ENCODE measurements around the gene BAHD1. TPM values are rescaled to one million over a fixed set of nuclear protein-coding genes. Genes with fewer than 3 reads are reported as not detected.

BAHD1 gene
- total RNA-seq, 4 donors from 2014 or later = 9.0 to 35.5 (median 26.4) TPM

GRCh38 chr15:40445421-40445922 is 4.7 kb downstream of the BAHD1 start:
- Histone ChIP-seq H3K27me3 (no peaks in the 10 kb centered on the region), H3K4me1 (peaks cover 16 to 52% (median 22%) of the 10 kb centered on the region in 4 donors), H3K9me3 (no peaks in the 10 kb centered on the region), H3K4me3 (no peak overlapping the region), H3K27ac (peak overlapping the region; percentile 2 to 52 (median 26)), H3K36me3 (no peaks in the 10 kb centered on the region)
- whole genome bisulfite sequencing, 2 donors (ENCODE audit: low coverage in 1 of 2) = 17 to 25% methylated on average over 2 to 9 of the region's 9 CpGs
- TF ChIP-seq POLR2AphosphoS5 (IDR thresholded peaks at IDR 0.05) (peak in 1 of 3 donors; percentile 27), EP300 (IDR thresholded peaks at IDR 0.05; ENCODE audit: low read depth) (no peak)
- in situ Hi-C loops (cut with MboI; ENCODE audit: low pct_ligation_motif_present in 1 of 4, low pct_unique_long_range_greater_than_20kb in 1 of 4, low sequenced_read_pairs in 3 of 4) = no loop called here
- intact Hi-C loops (cut with DNase I; ENCODE audit: low total_unique reads) = no loop called here
- peak; percentile 32 for DNase-seq

GRCh38 chr15:40446144-40446543 is 5.4 kb downstream of the BAHD1 start:
- TF ChIP-seq POLR2A (IDR thresholded peaks at IDR 0.05) = no peak
- TF ChIP-seq CTCF (IDR thresholded peaks at IDR 0.05) = no peak
- TF ChIP-seq POLR2AphosphoS5 (IDR thresholded peaks at IDR 0.05) = no peak
- no peak for TF ChIP-seq EP300 (IDR thresholded peaks at IDR 0.05; ENCODE audit: low read depth)
- H3K4me1 ChIP-seq = peaks cover 16 to 57% (median 23%) of the 10 kb centered on the region in 4 donors
- intact Hi-C loops (cut with DNase I; ENCODE audit: low total_unique reads) = no loop called here

GRCh38 chr15:40448354-40448753 is 7.6 kb downstream of the BAHD1 start:
- no peaks in the 10 kb centered on the region for H3K27me3 ChIP-seq
- intact Hi-C loops (cut with DNase I; ENCODE audit: low total_unique reads) = no loop called here
- peak overlapping the region in 1 of 4 donors; percentile 27 for H3K27ac ChIP-seq
- H3K9me3 ChIP-seq = no peaks in the 10 kb centered on the region
- TF ChIP-seq EP300 (IDR thresholded peaks at IDR 0.05; ENCODE audit: low read depth) (no peak), CTCF (IDR thresholded peaks at IDR 0.05) (no peak)
- in situ Hi-C loops (cut with MboI; ENCODE audit: low pct_ligation_motif_present in 1 of 4, low pct_unique_long_range_greater_than_20kb in 1 of 4, low sequenced_read_pairs in 3 of 4) = no loop called here
- peaks cover 18 to 67% (median 34%) of the 10 kb centered on the region in 4 donors for H3K4me1 ChIP-seq
- WGBS, 2 donors (ENCODE audit: low coverage in 1 of 2) = 84 to 86% methylated on average over 4 of the region's 4 CpGs
- DNase-seq = peak; percentile 45
- no peak overlapping the region for H3K4me3 ChIP-seq
- H3K36me3 ChIP-seq = no peaks in the 10 kb centered on the region

More at GRCh38 chr15:40446144-40446543, 5.4 kb downstream of the BAHD1 start:
- Histone ChIP-seq H3K36me3 (no peaks in the 10 kb centered on the region), H3K27me3 (no peaks in the 10 kb centered on the region), H3K9me3 (no peaks in the 10 kb centered on the region), H3K27ac (peak overlapping the region in 2 of 4 donors; percentile 2 to 52), H3K4me3 (no peak overlapping the region)
- no peak for DNase-seq
- 89% methylated on average over 3 of the region's 3 CpGs; no CpG with 5 or more reads in 1 of the 2 donors for WGBS, 2 donors (ENCODE audit: low coverage in 1 of 2)
- in situ Hi-C loops (cut with MboI; ENCODE audit: low pct_ligation_motif_present in 1 of 4, low pct_unique_long_range_greater_than_20kb in 1 of 4, low sequenced_read_pairs in 3 of 4) = no loop called here

- no peaks in the 10 kb centered on the region for H3K9me3 ChIP-seq
- no peak for TF ChIP-seq POLR2A (IDR thresholded peaks at IDR 0.05)
- TF ChIP-seq POLR2AphosphoS5 (IDR thresholded peaks at IDR 0.05) = no peak
- TF ChIP-seq EP300 (IDR thresholded peaks at IDR 0.05; ENCODE audit: low read depth) = no peak
- TF ChIP-seq CTCF (IDR thresholded peaks at IDR 0.05) = no peak
- in situ Hi-C loops (cut with MboI; ENCODE audit: low pct_ligation_motif_present in 1 of 4, low pct_unique_long_range_greater_than_20kb in 1 of 4, low sequenced_read_pairs in 3 of 4) = no loop called here
- H3K4me1 ChIP-seq = peaks cover 22 to 67% (median 39%) of the 10 kb centered on the region in 4 donors
- H3K27me3 ChIP-seq = no peaks in the 10 kb centered on the region
- no peak overlapping the region for H3K27ac ChIP-seq
- no peak overlapping the region for H3K4me3 ChIP-seq
- no peak for DNase-seq
- intact Hi-C loops (cut with DNase I; ENCODE audit: low total_unique reads) = no loop called here
- H3K36me3 ChIP-seq = no peaks in the 10 kb centered on the region
Measured at GRCh38 chr15:40449275-40449674, 8.5 kb downstream of the BAHD1 start.

- Histone ChIP-seq H3K27ac (no peak overlapping the region), H3K27me3 (no peaks in the 10 kb centered on the region), H3K4me1 (peaks cover 29 to 67% (median 41%) of the 10 kb centered on the region in 4 donors), H3K9me3 (no peaks in the 10 kb centered on the region), H3K4me3 (no peak overlapping the region), H3K36me3 (no peaks in the 10 kb centered on the region)
- intact Hi-C loops (cut with DNase I; ENCODE audit: low total_unique reads) = no loop called here
- WGBS, 2 donors (ENCODE audit: low coverage in 1 of 2) = 100% methylated on average over 2 of the region's 2 CpGs
- no peak for DNase-seq
- in situ Hi-C loops (cut with MboI; ENCODE audit: low pct_ligation_motif_present in 1 of 4, low pct_unique_long_range_greater_than_20kb in 1 of 4, low sequenced_read_pairs in 3 of 4) = no loop called here
- TF ChIP-seq EP300 (IDR thresholded peaks at IDR 0.05; ENCODE audit: low read depth) (no peak), CTCF (IDR thresholded peaks at IDR 0.05) (no peak), POLR2AphosphoS5 (IDR thresholded peaks at IDR 0.05) (no peak), POLR2A (IDR thresholded peaks at IDR 0.05) (no peak)
Measured at GRCh38 chr15:40450047-40450446, 9.3 kb downstream of the BAHD1 start.

All from transverse colon (tissue), 4 donors.